HT-29 (cell line): ENCODE measurements around the gene RREB1. TPM values are rescaled to one million over a fixed set of nuclear protein-coding genes. Genes with fewer than 3 reads are reported as not detected.

Source experiments
- DNase-seq: peaks from one replicate; pipeline ENCODE4 v3.0.0-alpha.2; 2015; ENCODE audit warnings: low spot score
- total RNA-seq: library from RNA; depleted of rRNA; stranded (reverse); fragments of >200 nt; shearing (Covaris generic); gene quantifications from 2 replicates; pipeline ENCODE4 v1.2.3, GENCODE V29; 2014

RREB1 gene
- total RNA-seq, 1 experiment from 2014 or later: 23.9 TPM

- no peak for DNase-seq
These were observed 109.3 kb downstream of the RREB1 start for GRCh38 chr6:7216941-7217621.

DNA sequence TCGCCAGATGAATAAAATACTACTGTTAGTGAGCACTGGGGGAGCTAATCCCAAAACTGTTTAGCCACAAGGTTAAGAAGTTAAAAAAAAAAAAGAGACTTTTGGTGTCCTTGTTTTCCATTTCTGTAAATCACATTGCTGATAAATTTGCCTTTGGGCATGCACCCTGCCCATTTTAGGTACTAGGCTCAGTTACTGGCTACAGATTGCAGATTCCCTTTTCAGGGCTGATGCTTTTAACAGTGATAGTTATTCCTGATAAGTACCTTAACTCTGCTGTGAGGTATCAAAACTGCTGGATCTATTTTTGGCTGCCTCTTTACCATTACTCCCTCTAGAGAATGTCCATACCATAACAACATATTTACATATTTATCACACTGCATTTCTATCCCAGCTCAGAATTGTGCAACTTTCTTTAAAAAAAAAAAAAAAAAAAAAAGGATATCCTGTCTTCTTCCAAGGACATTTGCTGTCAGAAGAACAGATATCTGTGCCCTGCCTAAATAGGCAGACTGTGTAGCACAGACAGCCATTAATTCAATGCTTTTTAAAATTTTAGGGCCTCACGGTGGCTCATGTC lies 110.7 kb downstream of the RREB1 start:
- DNase-seq: no peak

GRCh38 chr6:7219310-7219709 lies 111.5 kb downstream of the RREB1 start:
- peak; percentile 10 for DNase-seq

DNA sequence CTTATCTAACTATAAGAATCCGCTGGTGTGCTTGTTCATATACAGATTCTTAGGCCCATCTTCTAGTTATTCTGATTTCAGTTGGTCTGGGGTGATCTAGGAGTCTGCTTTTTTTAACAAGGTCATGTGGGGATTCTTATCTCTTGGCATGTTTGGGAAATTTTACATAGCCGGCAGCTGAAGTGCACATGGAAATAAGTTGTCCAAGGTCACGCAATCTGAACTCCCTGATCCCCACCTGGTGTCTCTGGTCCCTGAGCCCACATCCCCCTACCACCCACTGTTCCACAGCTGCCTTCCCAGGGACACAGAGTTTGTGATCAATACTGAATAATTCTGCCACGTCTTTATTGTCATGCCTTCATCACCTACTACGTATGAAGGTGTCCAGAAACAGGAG lies 114.4 kb downstream of the RREB1 start:
- DNase-seq: no peak

DNA sequence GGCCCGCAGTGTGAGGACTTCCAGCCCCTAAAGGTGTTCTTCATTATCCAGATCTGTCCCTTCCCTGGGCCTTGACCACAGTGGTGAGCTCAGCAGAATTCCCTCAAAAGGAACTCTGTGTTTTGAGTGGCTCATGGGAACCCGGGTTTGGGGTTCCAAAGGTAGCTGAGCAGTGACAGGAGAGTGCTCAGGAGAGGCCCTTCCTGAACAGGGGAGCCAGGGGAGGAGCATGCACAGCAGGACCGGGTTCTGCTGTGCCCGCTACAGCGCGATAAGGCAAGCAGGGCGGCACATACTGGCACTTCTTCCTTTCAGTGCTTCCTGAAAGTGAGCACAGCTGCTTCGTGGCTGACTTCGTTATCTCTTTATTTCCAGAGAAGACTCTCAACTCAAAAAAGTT lies 117.0 kb downstream of the RREB1 start:
- DNase-seq: no peak

GRCh38 chr6:7228662-7229375 lies 121.1 kb downstream of the RREB1 start:
- no peak for DNase-seq

- DNase-seq: no peak
These were observed 121.9 kb downstream of the RREB1 start for GRCh38 chr6:7229376-7230326.

DNA sequence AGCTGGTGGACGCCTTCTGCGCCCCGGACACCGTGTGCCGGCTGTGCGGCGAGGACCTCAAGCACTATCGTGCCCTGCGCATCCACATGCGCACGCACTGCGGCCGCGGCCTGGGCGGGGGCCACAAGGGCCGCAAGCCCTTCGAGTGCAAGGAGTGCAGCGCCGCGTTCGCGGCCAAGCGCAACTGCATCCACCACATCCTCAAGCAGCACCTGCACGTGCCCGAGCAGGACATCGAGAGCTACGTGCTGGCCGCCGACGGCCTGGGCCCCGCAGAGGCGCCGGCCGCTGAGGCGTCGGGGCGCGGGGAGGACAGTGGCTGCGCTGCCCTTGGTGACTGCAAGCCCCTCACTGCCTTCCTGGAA lies 122.5 kb downstream of the RREB1 start:
- DNase-seq: no peak

DNA sequence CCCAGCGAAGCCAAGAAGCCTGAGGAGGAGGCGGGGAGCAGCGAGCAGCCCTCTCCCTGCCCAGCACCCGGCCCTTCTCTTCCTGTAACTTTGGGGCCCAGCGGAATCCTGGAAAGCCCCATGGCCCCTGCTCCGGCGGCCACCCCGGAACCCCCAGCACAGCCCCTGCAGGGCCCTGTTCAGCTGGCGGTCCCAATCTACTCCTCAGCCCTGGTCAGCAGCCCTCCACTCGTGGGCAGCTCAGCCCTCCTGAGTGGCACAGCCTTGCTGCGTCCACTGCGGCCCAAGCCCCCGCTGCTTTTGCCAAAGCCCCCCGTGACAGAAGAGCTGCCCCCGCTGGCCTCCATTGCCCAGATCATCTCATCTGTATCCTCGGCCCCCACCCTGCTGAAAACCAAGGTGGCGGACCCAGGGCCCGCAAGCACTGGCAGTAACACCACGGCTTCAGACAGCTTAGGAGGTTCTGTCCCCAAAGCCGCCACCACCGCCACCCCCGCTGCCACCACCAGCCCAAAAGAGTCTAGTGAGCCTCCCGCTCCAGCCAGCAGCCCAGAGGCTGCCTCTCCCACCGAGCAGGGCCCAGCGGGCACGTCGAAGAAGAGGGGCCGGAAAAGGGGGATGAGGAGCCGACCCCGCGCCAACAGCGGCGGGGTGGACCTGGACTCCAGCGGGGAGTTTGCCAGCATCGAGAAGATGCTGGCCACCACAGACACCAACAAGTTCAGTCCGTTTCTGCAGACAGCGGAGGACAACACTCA lies 123.4 kb downstream of the RREB1 start:
- DNase-seq: no peak

- no peak for DNase-seq
These were observed 124.6 kb downstream of the RREB1 start for GRCh38 chr6:7232351-7232750.

DNA sequence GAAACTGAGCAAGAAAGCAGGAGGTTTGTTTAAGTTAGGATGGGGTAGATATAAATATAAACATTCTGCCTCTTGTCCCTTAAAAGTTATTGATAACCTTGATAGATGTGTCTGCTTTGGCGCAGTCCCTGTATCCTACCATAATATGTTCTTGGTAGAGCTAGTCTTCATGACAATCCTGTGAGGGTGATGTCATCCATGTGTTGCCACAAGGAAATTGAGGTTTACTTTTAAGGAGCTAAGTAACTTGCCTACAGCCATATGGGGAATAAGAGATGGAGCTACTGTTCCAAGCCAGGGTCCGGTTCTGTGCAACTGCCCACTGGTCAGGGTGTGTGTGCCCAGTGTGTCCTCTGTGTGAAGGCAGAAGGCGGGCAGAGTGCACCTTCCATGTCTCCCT lies 126.8 kb downstream of the RREB1 start:
- no peak for DNase-seq

- peak; percentile 33 for DNase-seq
These were observed 128.0 kb downstream of the RREB1 start for GRCh38 chr6:7235712-7236305.

DNA sequence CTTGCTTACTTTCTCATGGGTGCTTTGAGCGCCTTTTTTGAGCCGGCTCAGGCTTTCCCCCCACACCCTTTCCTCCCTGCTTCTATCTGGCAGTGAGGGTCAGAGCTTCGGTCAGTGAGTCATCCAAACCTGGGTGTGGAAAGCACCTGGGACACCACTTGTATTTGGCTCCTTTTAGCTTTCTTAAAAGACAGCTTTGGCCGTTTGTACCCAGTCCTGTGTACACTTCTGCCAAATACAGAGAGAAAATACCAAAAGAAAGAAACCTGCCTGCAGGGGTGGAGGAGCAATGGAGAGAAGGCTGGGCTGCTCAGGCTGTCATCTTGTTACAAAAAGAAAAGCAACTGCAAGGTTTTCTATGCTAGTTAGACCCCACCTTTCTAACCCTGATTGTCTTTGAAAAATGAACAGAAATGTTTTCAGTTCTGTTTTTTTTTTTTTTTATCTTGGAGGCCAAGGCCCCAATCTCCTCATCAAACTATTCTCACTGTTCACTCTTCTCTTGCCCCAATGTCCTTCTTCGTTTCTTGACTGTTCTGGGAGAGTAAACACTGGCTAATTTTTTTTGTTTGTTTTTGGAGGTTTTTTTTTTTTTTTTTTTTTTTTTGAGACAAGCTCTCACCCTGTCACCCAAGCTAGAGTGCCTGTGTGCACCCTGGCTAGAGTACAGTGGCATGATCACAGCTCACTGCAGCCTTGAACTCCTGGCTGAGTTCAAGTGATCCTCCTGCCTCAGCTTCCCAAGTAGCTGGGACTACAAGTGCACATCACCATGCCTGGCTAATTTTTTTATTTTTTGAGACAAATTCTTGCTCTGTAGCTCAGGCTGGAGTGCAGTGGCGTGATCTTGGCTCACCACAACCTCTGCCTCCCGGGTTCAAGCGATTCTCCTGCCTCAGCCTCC lies 128.8 kb downstream of the RREB1 start:
- peak; percentile 49 for DNase-seq

DNA sequence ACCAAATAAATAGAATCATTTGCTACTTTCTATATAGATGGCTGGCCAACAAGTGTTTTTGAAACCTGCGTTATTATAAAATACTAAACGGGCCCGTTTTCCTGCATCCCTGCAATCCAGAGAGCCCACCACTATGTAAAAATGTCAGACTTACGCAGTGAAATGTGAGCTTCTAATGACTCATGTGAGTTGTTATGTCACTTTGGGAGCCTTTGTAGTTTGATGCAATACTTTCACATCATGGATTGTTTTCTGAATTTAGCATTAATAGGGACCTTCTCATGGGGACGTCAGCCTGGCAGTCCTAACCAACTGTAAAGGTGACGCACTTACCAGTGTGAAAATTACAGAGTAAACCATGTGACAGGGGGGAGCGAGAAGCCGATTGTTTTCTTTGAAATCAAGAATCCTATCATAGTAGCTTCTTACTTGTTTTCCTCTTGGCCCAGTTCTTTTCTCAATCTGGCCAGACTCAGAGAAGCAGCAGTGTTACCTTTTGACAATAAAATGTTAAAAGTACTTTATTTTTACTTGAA lies 130.0 kb downstream of the RREB1 start:
- no peak for DNase-seq

GRCh38 chr6:7238526-7238899 lies 130.8 kb downstream of the RREB1 start:
- no peak for DNase-seq

DNA sequence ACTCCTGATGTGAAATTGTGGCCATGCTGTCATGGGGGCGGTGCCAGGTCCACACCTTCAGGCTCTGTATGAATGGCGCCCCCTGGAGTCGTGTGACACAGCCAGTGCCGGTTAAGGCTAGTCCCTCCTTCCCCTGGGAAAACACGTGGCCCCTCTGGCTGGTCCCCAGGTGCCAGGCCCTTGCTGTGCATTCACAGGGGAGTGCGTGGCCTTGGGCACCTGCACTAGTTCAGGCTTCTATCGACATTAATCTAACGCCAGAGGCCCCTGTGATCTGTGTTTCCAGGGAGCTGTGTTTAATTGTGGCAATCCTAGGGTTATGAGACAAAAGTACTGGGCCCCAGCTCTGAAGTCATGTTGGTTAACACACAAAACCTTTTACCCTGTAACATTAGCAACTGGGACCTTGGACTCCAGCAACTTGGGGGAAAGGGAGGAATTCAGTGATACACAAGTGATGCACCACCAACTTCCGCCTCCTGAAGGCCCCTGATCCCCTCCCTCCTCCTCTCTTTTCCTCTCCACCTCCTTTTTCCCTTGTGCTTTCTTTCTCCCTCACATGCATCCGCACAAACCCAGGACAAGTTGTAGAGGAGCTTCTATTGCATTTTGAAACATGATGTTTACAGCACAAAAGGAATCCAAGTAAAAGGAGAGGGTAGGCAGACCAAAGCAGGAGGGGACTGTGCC lies 131.3 kb downstream of the RREB1 start:
- DNase-seq: peak; percentile 91

DNA sequence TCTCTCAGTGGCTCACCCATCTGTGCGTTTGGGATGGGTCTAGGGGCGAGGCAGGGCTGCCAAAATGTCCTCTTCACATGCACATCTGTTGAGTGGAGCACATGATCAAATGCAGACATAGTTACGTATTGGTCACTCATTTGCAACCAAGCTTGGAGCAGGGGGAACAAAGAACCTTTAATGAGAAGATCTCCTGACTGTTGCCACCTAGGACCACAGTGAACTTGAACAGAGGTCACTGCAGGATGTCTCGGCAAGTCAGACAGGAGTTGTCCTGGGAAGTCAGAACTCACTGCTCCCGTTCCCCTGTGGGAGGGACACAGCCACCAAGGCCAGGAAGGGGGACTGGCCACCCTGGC lies 131.8 kb downstream of the RREB1 start:
- DNase-seq: no peak

GRCh38 chr6:7240351-7240750 lies 132.6 kb downstream of the RREB1 start:
- DNase-seq: no peak

DNA sequence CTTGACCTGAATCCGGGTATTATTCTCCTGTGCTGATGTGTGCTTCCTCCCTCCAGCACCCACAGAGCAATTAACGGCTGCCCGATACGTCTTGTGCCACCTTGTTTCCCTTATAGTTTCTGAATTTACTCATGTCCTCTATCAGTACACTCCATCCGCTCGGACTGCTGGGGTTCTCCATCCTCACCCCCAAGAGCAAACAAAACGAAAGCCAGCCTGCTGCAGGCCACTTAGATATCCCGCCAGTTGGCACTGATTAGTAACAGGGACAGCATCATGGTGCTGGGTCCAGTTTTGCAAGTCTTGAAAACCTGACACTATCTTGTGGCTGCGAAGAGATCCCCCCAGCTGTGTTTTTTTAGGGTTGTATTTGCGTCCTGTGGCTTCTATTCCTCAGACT lies 133.4 kb downstream of the RREB1 start:
- no peak for DNase-seq
